GM21390 (cell line): ENCODE measurements around the gene WRAP53.
"Not testable (repeated sequence)": the region's sequence is repeated elsewhere in the genome, so short reads cannot be mapped to it uniquely, and the experiment has no call there.

Source experiments
- ATAC-seq: cut with Tn5 transposase; IDR thresholded peaks from one replicate; pipeline ENCODE4 v1.9.1; 2021; ENCODE audit not compliant: unreplicated experiment

The WRAP53 gene

DNA sequence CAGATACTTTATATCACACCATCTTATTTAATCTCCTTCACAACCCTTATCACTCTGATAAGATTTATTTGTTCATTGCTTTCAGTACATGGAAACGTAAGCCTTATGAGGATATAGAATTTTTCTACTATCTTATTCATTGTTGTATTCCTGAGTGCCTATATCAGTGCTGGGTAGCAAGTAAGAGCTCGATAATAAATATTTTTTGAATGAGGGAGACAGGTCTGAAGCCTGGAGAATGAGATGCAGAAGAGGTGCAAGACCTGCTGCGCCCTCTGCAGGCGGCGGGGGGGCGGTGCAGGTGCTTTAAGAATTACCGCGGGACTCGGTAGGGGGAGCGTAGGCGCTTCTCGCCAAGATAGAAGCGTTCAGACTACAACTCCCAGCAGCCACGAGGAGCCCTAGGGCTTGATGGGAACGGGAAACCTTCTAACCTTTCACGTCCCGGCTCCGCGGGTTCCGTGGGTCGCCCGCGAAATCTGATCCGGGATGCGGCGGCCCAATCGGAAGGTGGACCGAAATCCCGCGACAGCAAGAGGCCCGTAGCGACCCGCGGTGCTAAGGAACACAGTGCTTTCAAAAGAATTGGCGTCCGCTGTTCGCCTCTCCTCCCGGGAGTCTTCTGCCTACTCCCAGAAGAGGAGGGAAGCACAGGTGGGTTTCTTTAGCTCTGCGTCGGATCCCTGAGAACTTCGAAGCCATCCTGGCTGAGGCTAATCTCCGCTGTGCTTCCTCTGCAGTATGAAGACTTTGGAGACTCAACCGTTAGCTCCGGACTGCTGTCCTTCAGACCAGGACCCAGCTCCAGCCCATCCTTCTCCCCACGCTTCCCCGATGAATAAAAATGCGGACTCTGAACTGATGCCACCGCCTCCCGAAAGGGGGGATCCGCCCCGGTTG lies at the start of gene WRAP53:
WRAP53 (plus strand) TSS at position 570 of the 900 bp plus-strand sequence; CDS start at position 742, 172 bp downstream.
- ATAC-seq = peak; percentile 68

GRCh38 chr17:7640783-7641182 lies 47.5 kb upstream of the WRAP53 start:
- ATAC-seq = no peak

GRCh38 chr17:7641635-7642034 lies 46.6 kb upstream of the WRAP53 start:
- not testable (repeated sequence) for ATAC-seq

- ATAC-seq = no peak
These were observed 43.5 kb upstream of the WRAP53 start for GRCh38 chr17:7644775-7645174.

- ATAC-seq = no peak
These were observed 41.8 kb upstream of the WRAP53 start for GRCh38 chr17:7646457-7646856.

- ATAC-seq = no peak
These were observed 41.3 kb upstream of the WRAP53 start for GRCh38 chr17:7647018-7647417.

DNA sequence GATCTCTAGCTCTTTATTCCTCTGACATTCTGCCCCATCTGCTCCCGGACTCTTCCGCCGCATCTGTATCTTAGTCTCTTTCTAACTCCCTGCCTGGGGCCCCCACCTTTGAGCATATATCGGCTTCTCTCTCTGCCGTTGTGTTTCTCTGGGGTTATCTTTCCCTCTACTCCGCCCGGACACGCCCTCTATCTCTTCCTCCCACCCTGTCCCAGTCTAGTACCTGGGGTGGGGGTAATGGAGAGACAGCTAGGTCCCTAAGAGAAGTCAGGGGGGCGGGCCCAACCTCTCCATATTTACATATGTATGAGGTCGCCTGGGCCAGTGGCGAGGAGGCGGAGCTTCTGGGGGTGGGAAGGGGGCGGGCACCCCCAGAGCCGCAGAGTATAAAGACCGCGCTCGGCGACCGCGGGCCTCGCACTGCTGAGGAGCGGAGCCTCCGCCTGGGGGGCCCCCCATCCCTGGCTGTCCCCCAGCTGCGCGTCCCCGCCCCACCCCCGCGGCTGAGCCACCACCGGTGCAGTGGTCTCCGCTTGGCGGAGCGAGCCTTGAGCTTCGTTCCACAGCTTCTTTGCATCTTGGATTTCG lies 37.7 kb upstream of the WRAP53 start, which contains the start of gene ATP1B2:
ATP1B2 (plus strand) TSS at position 418 of the 588 bp plus-strand sequence. CDS start 593 bp downstream, outside the sequence.
- ATAC-seq = no peak

DNA sequence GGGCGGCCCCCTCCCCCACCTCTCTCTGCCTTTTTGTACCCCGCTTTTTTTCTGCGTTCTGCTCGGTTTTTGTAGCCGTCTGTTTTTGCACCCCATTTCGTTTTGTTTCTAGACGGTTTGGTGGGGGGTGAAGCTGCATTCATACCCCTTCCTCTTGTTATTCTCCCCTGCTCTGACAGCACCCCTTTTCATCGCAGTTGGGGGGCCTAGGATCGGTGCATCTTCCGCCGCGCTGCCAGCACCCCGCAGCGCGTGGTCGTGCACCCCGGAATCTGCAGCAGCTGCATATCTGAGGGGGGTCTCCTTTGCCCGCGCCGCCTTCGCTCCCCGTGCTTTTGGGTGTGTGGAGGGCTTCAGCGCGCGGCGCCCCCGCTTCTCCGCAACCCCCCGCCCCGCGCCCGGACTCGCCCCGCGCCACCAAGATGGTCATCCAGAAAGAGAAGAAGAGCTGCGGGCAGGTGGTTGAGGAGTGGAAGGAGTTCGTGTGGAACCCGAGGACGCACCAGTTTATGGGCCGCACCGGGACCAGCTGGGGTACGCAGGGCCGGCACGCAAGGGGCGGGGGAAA lies 37.1 kb upstream of the WRAP53 start:
- ATAC-seq = no peak

- no peak for ATAC-seq
These were observed 36.5 kb upstream of the WRAP53 start for GRCh38 chr17:7651665-7652387.

- ATAC-seq = no peak
These were observed 35.6 kb upstream of the WRAP53 start for GRCh38 chr17:7652388-7653356.

- no peak for ATAC-seq
These were observed 33.3 kb upstream of the WRAP53 start for GRCh38 chr17:7654832-7655540.

DNA sequence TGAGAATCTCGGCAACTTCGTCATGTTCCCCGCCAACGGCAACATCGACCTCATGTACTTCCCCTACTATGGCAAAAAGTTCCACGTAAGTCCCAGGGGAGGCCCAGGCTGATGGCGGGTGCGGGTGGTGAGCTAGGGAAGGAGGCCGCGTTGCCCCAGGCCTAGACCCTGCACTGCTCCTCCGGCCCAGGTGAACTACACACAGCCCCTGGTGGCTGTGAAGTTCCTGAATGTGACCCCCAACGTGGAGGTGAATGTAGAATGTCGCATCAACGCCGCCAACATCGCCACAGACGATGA lies 32.8 kb upstream of the WRAP53 start:
- no peak for ATAC-seq

DNA sequence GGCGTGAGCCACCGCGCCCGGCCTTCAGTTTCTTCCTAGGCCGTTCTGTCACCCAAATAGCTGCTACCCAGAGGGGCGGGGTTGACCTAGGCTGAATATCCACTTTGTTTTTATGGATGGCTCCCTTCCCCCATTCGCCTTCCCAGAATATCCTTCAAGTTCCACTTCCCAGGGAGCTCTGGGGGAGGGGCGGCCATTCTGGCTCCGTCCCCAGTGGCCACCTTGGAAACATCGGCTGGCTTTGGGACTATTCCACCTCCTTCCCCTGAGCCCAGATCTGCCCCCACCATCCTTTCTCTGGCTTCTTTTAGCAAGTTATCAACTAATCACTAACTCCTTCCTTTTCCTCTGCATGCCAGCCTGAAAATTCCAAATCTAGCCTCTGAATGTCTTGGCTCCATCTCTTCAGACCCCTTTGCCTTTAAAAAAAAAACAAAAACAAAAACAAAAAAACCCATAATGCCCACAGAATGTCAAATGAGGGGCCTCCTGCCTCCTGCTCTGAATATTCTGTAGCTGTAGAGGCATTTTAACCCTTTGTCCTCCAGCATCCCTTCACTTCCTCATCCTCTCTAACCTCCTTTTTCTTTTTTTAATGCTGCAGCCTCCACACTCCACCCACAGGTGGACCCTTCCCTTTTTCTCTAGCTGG lies 31.2 kb upstream of the WRAP53 start:
- no peak for ATAC-seq

- no peak for ATAC-seq
These were observed 20.4 kb upstream of the WRAP53 start for GRCh38 chr17:7667656-7668406.

DNA sequence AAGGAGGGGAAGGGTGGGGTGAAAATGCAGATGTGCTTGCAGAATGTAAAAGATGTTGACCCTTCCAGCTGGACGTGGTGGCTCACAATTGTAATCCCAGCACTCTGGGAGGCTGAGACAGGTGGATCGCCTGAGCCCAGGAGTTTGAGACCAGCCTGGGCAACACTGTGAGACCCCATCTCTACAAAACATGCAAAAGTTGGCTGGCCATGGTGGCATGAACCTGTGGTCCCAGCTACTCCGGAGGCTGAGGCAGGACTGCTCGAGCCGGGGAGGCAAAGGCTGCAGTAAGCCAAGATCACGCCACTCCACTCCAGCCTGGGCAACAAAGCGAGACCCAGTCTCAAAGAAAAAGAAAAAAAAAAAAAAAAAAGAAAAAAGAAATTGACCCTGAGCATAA lies 19.8 kb upstream of the WRAP53 start:
- ATAC-seq = no peak

GRCh38 chr17:7673239-7673638 lies 15.0 kb upstream of the WRAP53 start:
- ATAC-seq = no peak

- no peak for ATAC-seq
These were observed 13.3 kb upstream of the WRAP53 start for GRCh38 chr17:7674934-7675333.

DNA sequence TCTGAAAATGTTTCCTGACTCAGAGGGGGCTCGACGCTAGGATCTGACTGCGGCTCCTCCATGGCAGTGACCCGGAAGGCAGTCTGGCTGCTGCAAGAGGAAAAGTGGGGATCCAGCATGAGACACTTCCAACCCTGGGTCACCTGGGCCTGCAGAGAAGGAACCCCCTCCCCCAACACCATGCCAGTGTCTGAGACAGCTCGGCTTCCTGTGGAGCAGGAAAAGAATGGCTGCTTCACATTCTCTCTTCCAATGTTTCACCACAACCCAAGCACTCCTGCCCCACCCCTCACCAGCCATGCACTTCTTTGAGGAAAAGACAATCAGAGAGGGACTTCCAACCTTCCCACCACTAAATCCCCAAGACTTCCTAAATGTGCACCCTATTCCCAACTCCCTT lies 11.7 kb upstream of the WRAP53 start:
- no peak for ATAC-seq
